ENCODE measurements around the gene CPT1C. TPM values are rescaled to one million over a fixed set of nuclear protein-coding genes. Genes with fewer than 3 reads are reported as not detected.

CPT1C gene
- polyA plus RNA-seq, 2 of the 4 experiments (the other 2 are of a cell fraction) = 8.5 to 15.4 TPM

DNA sequence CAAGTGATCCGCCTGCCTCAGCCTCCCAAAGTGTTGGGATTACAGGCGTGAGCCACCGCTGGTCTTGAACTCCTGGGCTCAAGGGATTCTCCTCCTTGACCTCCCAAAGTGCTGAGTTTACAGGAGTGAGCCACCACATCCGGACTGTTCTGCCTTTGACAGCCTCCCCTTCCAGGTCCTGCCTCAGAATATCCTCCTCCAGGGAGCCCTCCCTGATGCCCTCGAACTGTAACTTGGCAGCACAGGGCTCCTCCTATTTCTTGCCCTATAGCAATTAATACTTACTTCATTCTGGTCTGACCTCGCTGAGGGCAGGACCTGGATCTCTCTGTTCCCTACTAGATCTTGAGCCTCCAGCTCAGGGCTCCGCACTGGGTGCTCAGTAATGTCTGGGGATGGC lies 5.9 kb downstream of the CPT1C start:
- no peak overlapping the region for H3K4me2 ChIP-seq
- ATAC-seq (no peak), DNase-seq (ENCODE audit: low read depth in 1 of 2, low spot score in 1 of 2) (no peak), FAIRE-seq (no peak)
- no peak overlapping the region for H3K4me3 ChIP-seq
- H3K27ac ChIP-seq = no peak overlapping the region
- TF ChIP-seq ZSCAN20 (CRISPR knock-in tag; IDR thresholded peaks at IDR 0.05) = no peak
- peak; percentile 82 for TF ChIP-seq ZFP36 (IDR thresholded peaks at IDR 0.05; ENCODE audit: borderline replicate concordance, partially characterized antibody)
- CTCF ChIA-PET = interaction anchor here (0.6 to 4.9 kb wide), 5 partner anchors 11 to 439 kb away, joined by 3 to 42 read pairs (median 4); partner anchors contain the start of gene PRMT1
- no peaks in the 10 kb centered on the region for H3K9me3 ChIP-seq
- H3K4me1 ChIP-seq = peaks cover 6% of the 10 kb centered on the region; the same call in 1 of the 3 replicates
- WGBS (ENCODE audit: missing lambda C conversion rate) = 74% methylated on average over 7 of the region's 7 CpGs
- POLR2A ChIA-PET = interaction anchor here (0.6 kb wide), 1 partner anchor 331 kb away, joined by 5 read pairs; no protein-coding TSS in a partner anchor

DNA sequence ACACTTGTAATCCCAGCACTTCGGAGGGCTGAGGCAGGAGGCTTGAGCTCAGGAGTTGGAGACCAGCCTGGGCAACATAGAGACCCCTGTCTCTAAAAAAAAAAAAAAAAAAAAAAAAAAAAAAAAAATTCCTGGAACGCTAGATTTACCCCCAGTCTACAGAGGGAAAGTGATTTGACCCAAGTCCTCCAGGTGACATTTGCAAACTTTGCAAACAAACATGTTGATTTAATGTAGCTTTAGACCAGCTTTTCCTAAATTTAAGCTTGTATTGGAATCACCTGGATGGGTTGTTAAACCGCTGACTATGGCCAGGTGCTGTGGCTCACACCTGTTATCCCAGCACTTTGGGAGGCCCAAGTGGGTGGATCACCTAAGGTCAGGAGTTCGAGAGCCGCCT lies 8.4 kb downstream of the CPT1C start:
- Histone ChIP-seq H3K4me3 (no peak overlapping the region), H3K4me1 (peaks cover 6% of the 10 kb centered on the region; the same call in 1 of the 3 replicates), H3K27ac (no peak overlapping the region), H3K9me3 (no peaks in the 10 kb centered on the region), H3K4me2 (no peak overlapping the region)
- ATAC-seq = no peak
- no peak for FAIRE-seq
- DNase-seq (ENCODE audit: low read depth in 1 of 2, low spot score in 1 of 2) = no peak
- TF ChIP-seq JUN (IDR thresholded peaks at IDR 0.05) (no peak), HOXA7 (CRISPR knock-in tag; IDR thresholded peaks at IDR 0.05) (no peak), NFE2L2 (conservative IDR thresholded peaks at IDR 0.05; ENCODE audit: low read length) (no peak)
- TF ChIP-seq, protein P1, sequence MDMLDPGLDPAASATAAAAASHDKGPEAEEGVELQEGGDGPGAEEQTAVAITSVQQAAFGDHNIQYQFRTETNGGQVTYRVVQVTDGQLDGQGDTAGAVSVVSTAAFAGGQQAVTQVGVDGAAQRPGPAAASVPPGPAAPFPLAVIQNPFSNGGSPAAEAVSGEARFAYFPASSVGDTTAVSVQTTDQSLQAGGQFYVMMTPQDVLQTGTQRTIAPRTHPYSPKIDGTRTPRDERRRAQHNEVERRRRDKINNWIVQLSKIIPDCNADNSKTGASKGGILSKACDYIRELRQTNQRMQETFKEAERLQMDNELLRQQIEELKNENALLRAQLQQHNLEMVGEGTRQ (IDR thresholded peaks at IDR 0.05) = no peak
- TF ChIP-seq, protein P2, sequence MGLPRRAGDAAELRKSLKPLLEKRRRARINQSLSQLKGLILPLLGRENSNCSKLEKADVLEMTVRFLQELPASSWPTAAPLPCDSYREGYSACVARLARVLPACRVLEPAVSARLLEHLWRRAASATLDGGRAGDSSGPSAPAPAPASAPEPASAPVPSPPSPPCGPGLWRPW (IDR thresholded peaks at IDR 0.05) = no peak
- POLR2A ChIA-PET = no interaction called here
- CTCF ChIA-PET = interaction anchor here (0.6 to 4.9 kb wide), 12 partner anchors 9 to 142 kb away, joined by 3 to 42 read pairs (median 4); partner anchors contain the start of gene PRMT1
- WGBS (ENCODE audit: missing lambda C conversion rate) = 80% methylated on average over 5 of the region's 5 CpGs

DNA sequence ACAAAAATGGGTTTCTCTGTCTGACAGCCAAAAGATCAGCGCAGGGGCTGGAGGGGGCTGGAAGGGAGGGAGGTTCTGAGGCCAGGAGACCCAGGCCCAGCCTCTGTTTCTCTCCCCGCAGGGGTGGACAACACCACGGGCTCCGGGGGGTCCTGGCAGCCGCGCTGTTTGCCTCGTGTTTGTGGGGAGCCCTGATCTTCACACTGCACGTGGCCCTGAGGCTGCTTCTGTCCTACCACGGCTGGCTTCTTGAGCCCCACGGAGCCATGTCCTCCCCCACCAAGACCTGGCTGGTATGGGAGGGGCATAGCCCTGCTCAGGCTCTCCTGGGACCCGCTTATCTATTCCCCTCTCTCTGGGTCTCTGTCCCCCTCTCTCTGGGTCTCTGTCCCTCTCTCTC lies 9.6 kb downstream of the CPT1C start:
- Histone ChIP-seq H3K27ac (no peak overlapping the region), H3K4me3 (no peak overlapping the region), H3K4me2 (peak overlapping the region; percentile 91; the same call in 1 of the 3 replicates), H3K4me1 (peaks cover 6% of the 10 kb centered on the region; the same call in 1 of the 3 replicates), H3K9me3 (no peaks in the 10 kb centered on the region)
- CTCF ChIA-PET = interaction anchor here (1.0 to 4.9 kb wide), 7 partner anchors 10 to 60 kb away, joined by 3 to 42 read pairs (median 4); no protein-coding TSS in a partner anchor
- ATAC-seq = peak; percentile 48 to 62; a peak in 4 of 6 replicates
- POLR2A ChIA-PET = interaction anchor here (0.7 kb wide), 1 partner anchor 205 kb away, joined by 3 read pairs; no protein-coding TSS in a partner anchor
- no peak for FAIRE-seq
- 54% methylated on average over 11 of the region's 11 CpGs for WGBS (ENCODE audit: missing lambda C conversion rate)
- TF ChIP-seq JUNB (IDR thresholded peaks at IDR 0.05) (no peak), FOSB (CRISPR knock-in tag; IDR thresholded peaks at IDR 0.05) (no peak)
- DNase-seq (ENCODE audit: low read depth in 1 of 2, low spot score in 1 of 2) = no peak

DNA sequence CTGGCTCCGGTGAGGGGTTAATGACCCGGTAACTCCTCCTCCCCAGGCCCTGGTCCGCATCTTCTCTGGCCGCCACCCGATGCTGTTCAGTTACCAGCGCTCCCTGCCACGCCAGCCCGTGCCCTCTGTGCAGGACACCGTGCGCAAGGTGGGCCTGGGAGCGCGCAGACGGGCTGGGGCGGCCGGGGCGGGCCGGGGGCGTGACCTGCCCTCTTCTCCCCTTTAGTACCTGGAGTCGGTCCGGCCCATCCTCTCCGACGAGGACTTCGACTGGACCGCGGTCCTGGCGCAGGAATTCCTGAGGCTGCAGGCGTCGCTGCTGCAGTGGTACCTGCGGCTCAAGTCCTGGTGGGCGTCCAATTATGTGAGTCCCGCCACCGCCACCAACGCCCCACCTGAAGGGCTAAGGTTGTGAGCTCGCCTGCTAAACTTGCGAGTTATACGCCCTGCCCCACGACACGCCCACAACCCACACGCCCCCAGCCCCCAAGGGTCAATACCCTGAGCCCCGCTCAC lies 10.4 kb downstream of the CPT1C start:
- DNase-seq (ENCODE audit: low read depth in 1 of 2, low spot score in 1 of 2) (no peak), ATAC-seq (peak; percentile 57 to 73), FAIRE-seq (no peak)
- H3K4me3 ChIP-seq = peak overlapping the region; percentile 31
- ChIA-PET CTCF (interaction anchor here (1.2 to 1.6 kb wide), 2 partner anchors 15 to 157 kb away, joined by 4 read pairs; no protein-coding TSS in a partner anchor), POLR2A (no interaction called here)
- no peaks in the 10 kb centered on the region for H3K9me3 ChIP-seq
- H3K4me2 ChIP-seq = peak overlapping the region; percentile 91
- peak overlapping the region in 1 of 2 experiments; percentile 66; a peak in 3 of 6 replicates for H3K27ac ChIP-seq
- H3K4me1 ChIP-seq = peaks cover 6% of the 10 kb centered on the region; the same call in 1 of the 3 replicates
- TF ChIP-seq, protein P3, sequence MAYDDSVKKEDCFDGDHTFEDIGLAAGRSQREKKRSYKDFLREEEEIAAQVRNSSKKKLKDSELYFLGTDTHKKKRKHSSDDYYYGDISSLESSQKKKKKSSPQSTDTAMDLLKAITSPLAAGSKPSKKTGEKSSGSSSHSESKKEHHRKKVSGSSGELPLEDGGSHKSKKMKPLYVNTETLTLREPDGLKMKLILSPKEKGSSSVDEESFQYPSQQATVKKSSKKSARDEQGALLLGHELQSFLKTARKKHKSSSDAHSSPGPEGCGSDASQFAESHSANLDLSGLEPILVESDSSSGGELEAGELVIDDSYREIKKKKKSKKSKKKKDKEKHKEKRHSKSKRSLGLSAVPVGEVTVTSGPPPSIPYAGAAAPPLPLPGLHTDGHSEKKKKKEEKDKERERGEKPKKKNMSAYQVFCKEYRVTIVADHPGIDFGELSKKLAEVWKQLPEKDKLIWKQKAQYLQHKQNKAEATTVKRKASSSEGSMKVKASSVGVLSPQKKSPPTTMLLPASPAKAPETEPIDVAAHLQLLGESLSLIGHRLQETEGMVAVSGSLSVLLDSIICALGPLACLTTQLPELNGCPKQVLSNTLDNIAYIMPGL (CRISPR knock-in tag; IDR thresholded peaks at IDR 0.05; ENCODE audit: borderline replicate concordance) = no peak
- TF ChIP-seq, protein P4, sequence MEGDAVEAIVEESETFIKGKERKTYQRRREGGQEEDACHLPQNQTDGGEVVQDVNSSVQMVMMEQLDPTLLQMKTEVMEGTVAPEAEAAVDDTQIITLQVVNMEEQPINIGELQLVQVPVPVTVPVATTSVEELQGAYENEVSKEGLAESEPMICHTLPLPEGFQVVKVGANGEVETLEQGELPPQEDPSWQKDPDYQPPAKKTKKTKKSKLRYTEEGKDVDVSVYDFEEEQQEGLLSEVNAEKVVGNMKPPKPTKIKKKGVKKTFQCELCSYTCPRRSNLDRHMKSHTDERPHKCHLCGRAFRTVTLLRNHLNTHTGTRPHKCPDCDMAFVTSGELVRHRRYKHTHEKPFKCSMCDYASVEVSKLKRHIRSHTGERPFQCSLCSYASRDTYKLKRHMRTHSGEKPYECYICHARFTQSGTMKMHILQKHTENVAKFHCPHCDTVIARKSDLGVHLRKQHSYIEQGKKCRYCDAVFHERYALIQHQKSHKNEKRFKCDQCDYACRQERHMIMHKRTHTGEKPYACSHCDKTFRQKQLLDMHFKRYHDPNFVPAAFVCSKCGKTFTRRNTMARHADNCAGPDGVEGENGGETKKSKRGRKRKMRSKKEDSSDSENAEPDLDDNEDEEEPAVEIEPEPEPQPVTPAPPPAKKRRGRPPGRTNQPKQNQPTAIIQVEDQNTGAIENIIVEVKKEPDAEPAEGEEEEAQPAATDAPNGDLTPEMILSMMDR (IDR thresholded peaks at IDR 0.05) = 0 out of 3 replicates have a peak, but pooled peaks have one; percentile 9
- 0 out of 5 replicates have a peak, but pooled peaks of 1 of the 2 experiments have one; percentile 16 for TF ChIP-seq RAD21 (conservative IDR thresholded peaks at IDR 0.05 in 1 of 2, IDR thresholded peaks at IDR 0.05 in 1 of 2)
- 16% methylated on average over 38 of the region's 40 CpGs for WGBS (ENCODE audit: missing lambda C conversion rate)
